H1 (cell line): ENCODE measurements around the gene C18orf54.

Source experiments
- GABPA ChIP-seq: IDR thresholded peaks from 2 replicates; pipeline ENCODE4 v1.6.1; 2011; ENCODE audit warnings: mild to moderate bottlenecking, low read length, moderate library complexity, borderline replicate concordance; ENCODE audit not compliant: insufficient read depth
- KDM4A ChIP-seq: IDR thresholded peaks from one replicate; pipeline ENCODE4 v1.7.1; 2012; ENCODE audit warnings: low read depth, mild to moderate bottlenecking, moderate library complexity, low read length, inconsistent platforms; ENCODE audit not compliant: severe bottlenecking
- POLR2A ChIP-seq, 2 experiments: IDR thresholded peaks; 1 replicate in 1 of 2; 2 replicates in 1 of 2; pipeline ENCODE4 v1.6.1; 2011; ENCODE audit warnings: low read depth in 2 of 2, low read length in 2 of 2, mild to moderate bottlenecking in 2 of 2; ENCODE audit errors: control extremely low read depth in 1 of 2
- POU5F1 ChIP-seq: IDR thresholded peaks from 2 replicates; pipeline ENCODE4 v1.6.1; 2011; ENCODE audit warnings: low read depth, mild to moderate bottlenecking, low read length, moderate library complexity
- SIN3A ChIP-seq, 2 experiments: IDR thresholded peaks in 1 of 2; conservative IDR thresholded peaks in 1 of 2; 2 replicates each; pipeline ENCODE4 v1.6.1; 2011 to 2012; ENCODE audit warnings: low read length in 2 of 2, improper control_type of control experiment in 1 of 2, low read depth in 1 of 2, mild to moderate bottlenecking in 1 of 2
- SP2 ChIP-seq: IDR thresholded peaks from 2 replicates; pipeline ENCODE4 v1.6.1; 2012; ENCODE audit warnings: mild to moderate bottlenecking, low read length, inconsistent platforms

DNA sequence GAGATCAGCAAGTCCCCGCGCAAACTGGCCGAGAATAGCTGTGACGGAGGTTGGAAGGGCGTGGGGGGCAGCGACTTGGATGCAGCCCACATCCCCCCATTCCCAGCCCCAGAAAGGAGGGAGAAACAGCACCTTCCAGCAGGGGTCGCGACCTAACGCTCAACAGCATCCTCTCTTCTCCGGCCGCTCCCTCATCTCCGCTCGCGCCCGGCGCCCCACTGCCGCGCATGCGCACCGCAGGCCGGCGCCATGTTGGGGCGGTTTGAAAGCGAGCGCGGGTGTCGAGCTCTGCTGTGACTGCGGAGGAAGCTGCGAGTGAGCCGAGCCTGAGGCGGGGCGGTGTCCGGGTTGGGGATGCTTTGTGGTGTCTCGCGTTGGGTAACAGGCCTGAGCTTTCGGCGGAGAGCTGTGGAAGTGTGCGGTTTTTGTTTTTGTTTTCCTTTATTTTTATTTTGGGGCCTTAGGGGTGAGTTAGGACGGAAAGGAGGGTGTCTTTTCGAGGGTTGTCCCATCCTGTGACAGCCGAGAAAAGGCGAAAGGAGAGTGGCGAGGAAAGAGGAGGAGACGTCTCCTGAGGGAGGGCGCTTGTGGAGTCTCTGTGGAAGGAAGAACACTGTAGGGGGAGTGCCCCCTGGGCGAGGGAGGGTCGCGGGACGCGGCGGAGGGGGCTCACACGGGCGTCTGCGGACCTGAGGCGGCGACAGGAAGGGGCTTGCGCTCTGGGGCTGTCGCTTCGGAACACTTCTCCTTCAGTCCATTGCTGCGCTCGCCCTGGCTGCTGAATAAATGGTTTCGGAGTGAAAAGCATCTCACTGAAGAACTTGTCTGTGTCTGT is at the start of gene C18orf54, which contains the start of gene STARD6:
- TF ChIP-seq KDM4A (peak; percentile 70), POLR2A (IDR thresholded peaks at IDR 0.05; ENCODE audit: control extremely low read depth in 1 of 2, low read depth in 2 of 2, low read length in 2 of 2) (peak; percentile 53 to 61), POU5F1 (no peak), SP2 (no peak), GABPA (no peak), SIN3A (conservative IDR thresholded peaks at IDR 0.05 in 1 of 2, IDR thresholded peaks at IDR 0.05 in 1 of 2; ENCODE audit: low read depth in 1 of 2, low read length in 2 of 2) (peak in 1 of 2 experiments; percentile 48; a peak in 1 of 4 replicates)
